H1 (cell line): ENCODE data around the gene ABCB10. TPM values are rescaled to one million over a fixed set of nuclear protein-coding genes. Genes with fewer than 3 reads are reported as not detected.
"Not testable (repeated sequence)": the region's sequence is repeated elsewhere in the genome, so short reads cannot be mapped to it uniquely, and the experiment has no call there.

ENCODE experiments used
- CTCF ChIA-PET: fragments of 300-600 bp; sonication (Branson Sonifier 250); formaldehyde crosslinking; loops from one replicate; lab custom pipeline; 2021; ENCODE audit not compliant: partially characterized antibody; lab: Charles Lee
- POLR2A ChIA-PET: fragments of 300-600 bp; sonication (Branson Sonifier 250); formaldehyde crosslinking; loops from one replicate; lab custom pipeline; 2021; ENCODE audit warnings: inconsistent platforms; ENCODE audit not compliant: partially characterized antibody; lab: Charles Lee
- DNase-seq, 2 experiments: peaks; one replicate each; pipeline versions ENCODE4 v3.0.0 to v3.0.0-alpha.2; 2010 to 2022; ENCODE audit warnings: low spot score in 2 of 2, low read depth in 1 of 2, mixed read lengths in 1 of 2
- FAIRE-seq: peaks from 2 replicates; lab custom pipeline; 2011; peaks lifted over from hg19 to GRCh38; lab: Jason Lieb, UNC
- H2AFZ ChIP-seq: 2 replicates; pipeline ENCODE4 v1.8.1; 2012; ENCODE audit warnings: low read length, inconsistent platforms
- H2AK5ac ChIP-seq: 2 replicates; pipeline ENCODE4 v1.6.1; 2013; ENCODE audit warnings: low read depth, low read length
- H2BK120ac ChIP-seq: replicated peaks from 2 replicates; pipeline ENCODE3; 2013; ENCODE audit warnings: low read depth, low read length, inconsistent platforms
- H2BK12ac ChIP-seq: 2 replicates; pipeline ENCODE4 v1.6.1; 2013; ENCODE audit warnings: low read depth, low read length
- H2BK15ac ChIP-seq: 2 replicates; pipeline ENCODE4 v1.6.1; 2013; ENCODE audit warnings: low read length
- H2BK20ac ChIP-seq: 2 replicates; pipeline ENCODE4 v1.6.1; 2013; ENCODE audit warnings: low read length
- H2BK5ac ChIP-seq: 2 replicates; pipeline ENCODE4 v1.6.1; 2013; ENCODE audit warnings: low read depth, low read length
- H3K14ac ChIP-seq: 2 replicates; pipeline ENCODE4 v1.6.1; 2013; ENCODE audit warnings: inconsistent platforms; ENCODE audit not compliant: insufficient read length
- H3K18ac ChIP-seq: 2 replicates; pipeline ENCODE4 v1.6.1; 2013; ENCODE audit warnings: low read length; ENCODE audit errors: extremely low read depth
- H3K23ac ChIP-seq: 2 replicates; pipeline ENCODE4 v1.6.1; 2013; ENCODE audit warnings: inconsistent platforms; ENCODE audit not compliant: insufficient read length
- H3K23me2 ChIP-seq: 2 replicates; pipeline ENCODE4 v1.6.1; 2013; ENCODE audit warnings: low read depth, low read length
- H3K27ac ChIP-seq: 2 replicates; pipeline ENCODE4 v1.6.1; 2011; ENCODE audit warnings: low read depth, low read length, inconsistent platforms
- H3K27me3 ChIP-seq, 4 experiments: replicated peaks in 1 of 4; 1 replicate in 1 of 4; 2 replicates in 3 of 4; pipeline versions ENCODE4 v1.6.1 to v1.8.1; 2011 to 2013; ENCODE audit warnings: low read length in 3 of 4, mild to moderate bottlenecking in 3 of 4, inconsistent platforms in 2 of 4, mixed read lengths in 2 of 4, moderate library complexity in 1 of 4; ENCODE audit not compliant: control insufficient read depth in 3 of 4, insufficient read depth in 3 of 4; ENCODE audit errors: extremely low read depth in 1 of 4
- H3K36me3 ChIP-seq, 4 experiments: 2 replicates each; pipeline versions ENCODE4 v1.6.1 to v1.8.1; 2011 to 2013; ENCODE audit warnings: mild to moderate bottlenecking in 4 of 4, low read length in 3 of 4, moderate library complexity in 2 of 4, control low read depth in 1 of 4, inconsistent platforms in 1 of 4; ENCODE audit not compliant: insufficient read depth in 4 of 4, control insufficient read depth in 2 of 4
- H3K4ac ChIP-seq: replicated peaks from 2 replicates; pipeline ENCODE3; 2013; ENCODE audit warnings: low read length, low read depth, mixed read lengths, inconsistent platforms; ENCODE audit not compliant: insufficient read length
- H3K4me1 ChIP-seq, 4 experiments: replicated peaks in 1 of 4; 1 replicate in 1 of 4; 2 replicates in 3 of 4; pipeline versions ENCODE4 v1.6.1 to v1.8.1; 2011 to 2013; ENCODE audit warnings: low read length in 3 of 4, inconsistent platforms in 2 of 4, mixed read lengths in 1 of 4; ENCODE audit not compliant: insufficient read depth in 4 of 4, control insufficient read depth in 3 of 4
- H3K4me2 ChIP-seq, 2 experiments: 2 replicates each; pipeline versions ENCODE4 v1.6.1 to v1.8.1; 2011 to 2013; ENCODE audit warnings: low read depth in 2 of 2, low read length in 2 of 2, control low read depth in 1 of 2, inconsistent platforms in 1 of 2, mild to moderate bottlenecking in 1 of 2; ENCODE audit not compliant: insufficient read depth in 1 of 2
- H3K4me3 ChIP-seq, 4 experiments: fragments of 200-600, 300-600 bp in 1 of 4; sonication (generic), shearing (Covaris generic), sonication (Bioruptor Twin) in 1 of 4; 2 replicates each; pipeline versions ENCODE4 v1.5.1 to v1.8.1; 2011 to 2016; ENCODE audit warnings: low read length in 4 of 4, low read depth in 3 of 4, control low read depth in 2 of 4, inconsistent platforms in 2 of 4, mild to moderate bottlenecking in 2 of 4, mixed read lengths in 1 of 4, moderate library complexity in 1 of 4; ENCODE audit not compliant: insufficient read depth in 2 of 4; ENCODE audit errors: extremely low read depth in 1 of 4
- H3K56ac ChIP-seq: replicated peaks from 2 replicates; pipeline ENCODE3; 2013; ENCODE audit warnings: low read depth, mild to moderate bottlenecking, mixed read lengths, low read length, inconsistent platforms; ENCODE audit not compliant: insufficient read length
- H3K79me1 ChIP-seq: 2 replicates; pipeline ENCODE4 v1.6.1; 2013; ENCODE audit warnings: low read depth, low read length, control low read depth
- H3K79me2 ChIP-seq, 2 experiments: 2 replicates each; pipeline versions ENCODE4 v1.6.1 to v1.8.1; 2012 to 2013; ENCODE audit warnings: low read length in 2 of 2, mild to moderate bottlenecking in 2 of 2, inconsistent platforms in 1 of 2; ENCODE audit not compliant: insufficient read depth in 2 of 2, control insufficient read depth in 1 of 2
- H3K9ac ChIP-seq, 4 experiments: replicated peaks in 1 of 4; 1 replicate in 1 of 4; 2 replicates in 3 of 4; pipeline versions ENCODE4 v1.6.1 to v1.8.1; 2011 to 2013; ENCODE audit warnings: low read depth in 3 of 4, low read length in 3 of 4, control low read depth in 2 of 4, mild to moderate bottlenecking in 2 of 4, moderate library complexity in 2 of 4, inconsistent platforms in 1 of 4; ENCODE audit errors: extremely low read depth in 1 of 4
- H3K9me3 ChIP-seq, 2 experiments: 2 replicates each; pipeline versions ENCODE4 v1.6.1 to v1.8.1; 2012 to 2013; ENCODE audit warnings: mild to moderate bottlenecking in 2 of 2, moderate library complexity in 2 of 2, control low read depth in 1 of 2, inconsistent platforms in 1 of 2, low read depth in 1 of 2, low read length in 1 of 2, mixed read lengths in 1 of 2; ENCODE audit not compliant: insufficient read depth in 2 of 2
- H4K20me1 ChIP-seq, 2 experiments: replicated peaks in 1 of 2; 2 replicates each; pipeline versions ENCODE3 to v1.8.1; 2011 to 2013; ENCODE audit warnings: inconsistent platforms in 2 of 2, low read length in 2 of 2, mild to moderate bottlenecking in 1 of 2; ENCODE audit not compliant: insufficient read depth in 2 of 2, control insufficient read depth in 1 of 2
- H4K5ac ChIP-seq: 2 replicates; pipeline ENCODE4 v1.6.1; 2013; ENCODE audit warnings: low read length, low read depth, mixed read lengths, inconsistent platforms; ENCODE audit not compliant: insufficient read length
- H4K8ac ChIP-seq: 2 replicates; pipeline ENCODE4 v1.8.0; 2013; ENCODE audit warnings: mild to moderate bottlenecking, moderate library complexity, low read length, inconsistent platforms; ENCODE audit not compliant: insufficient read depth; ENCODE audit errors: extremely low read depth
- H4K91ac ChIP-seq: replicated peaks from 2 replicates; pipeline ENCODE3; 2013; ENCODE audit warnings: low read length, mixed read lengths, inconsistent platforms; ENCODE audit not compliant: insufficient read length
- HDAC2 ChIP-seq, 2 experiments: fragments of 300-600 bp in 1 of 2; sonication (generic) in 1 of 2; IDR thresholded peaks; 2 replicates each; pipeline ENCODE4 v1.6.1; 2011 to 2012; ENCODE audit warnings: low read depth in 2 of 2, low read length in 2 of 2, mild to moderate bottlenecking in 2 of 2, moderate library complexity in 2 of 2, borderline replicate concordance in 1 of 2, inconsistent platforms in 1 of 2
- WGBS, 2 experiments: shearing (Covaris generic) in 1 of 2; methylation state at CpG; one replicate each; pipeline versions ENCODE4 v1.1.6 to v1.1.7; 2013 to 2015; ENCODE audit warnings: low lambda C conversion rate in 2 of 2, mixed read lengths in 2 of 2, inconsistent platforms in 1 of 2, low coverage in 1 of 2, missing lambda C conversion rate in 1 of 2; ENCODE audit not compliant: insufficient replicate concordance in 2 of 2, insufficient coverage in 1 of 2, insufficient read length in 1 of 2; ENCODE audit errors: extremely low coverage in 1 of 2, missing lambda C conversion rate in 1 of 2; 5-methylcytosine and 5-hydroxymethylcytosine counted together
- polyA plus RNA-seq, 7 experiments: library from polyadenylated mRNA; depleted of rRNA in 3 of 7; stranded (reverse) in 5 of 7; unstranded in 2 of 7; fragments of >200 nt in 5 of 7; fragments of 200-250 nt in 2 of 7; gene quantifications; 1 replicate in 5 of 7; 2 replicates in 1 of 7; 4 replicates in 1 of 7; pipeline versions ENCODE4 v1.2.1 to v1.2.3, GENCODE V29; 2011 to 2013; ENCODE audit warnings: missing spikeins in 2 of 7, mixed read lengths in 2 of 7
- total RNA-seq: library from RNA; stranded (reverse); fragmentation: NEBNext Ultra II Directional; extraction: Animal tissue kit (Norgen Biotek cat#: 25700); gene quantifications from 2 replicates; pipeline ENCODE4 v1.2.1, GENCODE V29; 2021

The ABCB10 gene
- total and polyA plus RNA-seq, 2 of the 8 experiments (the other 6 are each of a cell fraction or from before 2014, with no cell fraction given), result 3.6 to 11.9 TPM

DNA sequence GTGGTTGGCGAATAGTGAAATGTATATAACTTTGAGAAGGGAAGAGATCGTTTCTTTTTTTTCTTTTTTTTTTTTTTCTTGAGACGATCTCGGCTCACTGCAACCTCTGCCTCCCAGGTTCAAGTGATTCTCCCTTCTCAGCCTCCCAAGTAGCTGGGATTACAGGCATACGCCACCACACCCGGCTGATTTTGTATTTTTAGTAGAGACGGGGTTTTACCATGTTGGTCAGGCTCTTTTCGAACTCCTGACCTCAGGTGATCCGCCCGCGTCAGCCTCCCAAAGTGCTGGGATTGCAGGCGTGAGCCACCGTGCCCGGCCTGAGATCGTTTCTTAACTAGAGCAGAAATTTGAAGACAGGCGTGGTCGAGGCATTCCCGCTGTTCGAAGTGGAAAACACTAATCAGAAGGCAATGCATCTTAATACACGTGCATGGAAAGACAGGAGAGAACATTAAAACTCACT, 862 bp upstream of the ABCB10 start:
- H3K4ac ChIP-seq, H2BK15ac ChIP-seq, H2AK5ac ChIP-seq, H3K27ac ChIP-seq, H2BK20ac ChIP-seq, H4K91ac ChIP-seq, H3K36me3 ChIP-seq, H3K9me3 ChIP-seq, DNase-seq, H3K79me1 ChIP-seq, H3K18ac ChIP-seq, H2AFZ ChIP-seq, H2BK5ac ChIP-seq, H3K23ac ChIP-seq, H3K9ac ChIP-seq, H3K27me3 ChIP-seq, H3K14ac ChIP-seq, H4K8ac ChIP-seq, H4K20me1 ChIP-seq, FAIRE-seq, H3K23me2 ChIP-seq, H2BK12ac ChIP-seq, H2BK120ac ChIP-seq: not testable (repeated sequence)
- Histone ChIP-seq H3K4me1 (peaks cover 0 to 12% (median 2%) of the 10 kb centered on the region in 4 experiments; a peak in 4 of 7 replicates), H3K56ac (peak overlapping the region; percentile 1), H3K79me2 (peaks cover 0 to 17% of the 10 kb centered on the region in 2 experiments; a peak in 2 of 4 replicates), H3K4me2 (peak overlapping the region; percentile 71 to 76), H4K5ac (peak overlapping the region; percentile 15), H3K4me3 (peak overlapping the region; percentile 75 to 91 (median 76))
- CTCF ChIA-PET, result interaction anchor here (0.6 to 2.5 kb wide), 6 partner anchors 19 to 135 kb away, joined by 3 to 14 read pairs (median 3); partner anchors contain the start of genes TAF5L and URB2
- POLR2A ChIA-PET, result interaction anchor here (1.0 to 1.1 kb wide), 2 partner anchors 51 to 67 kb away, joined by 3 to 9 read pairs; partner anchors contain the start of genes TAF5L and URB2
- WGBS, 2 experiments, result 83% methylated on average over 17 of the region's 20 CpGs; no CpG with 5 or more reads in 1 of the 2 experiments
- 0 out of 4 replicates have a peak, but pooled peaks of 1 of the 2 experiments have one; percentile 1 for TF ChIP-seq HDAC2 (IDR thresholded peaks at IDR 0.05; ENCODE audit: borderline replicate concordance in 1 of 2, low read depth in 2 of 2, low read length in 2 of 2)
